Prostate gland (tissue), 2 donors: Measurements from ENCODE around the gene PFN2.

Experiments used
- CTCF ChIP-seq, 4 experiments: fragments of 200-600 bp in 2 of 4; fragments of 450-650 bp in 2 of 4; sonication (generic) in 2 of 4; IDR thresholded peaks; 1 replicate in 3 of 4; 2 replicates in 1 of 4; pipeline ENCODE4 v1.5.1; 2016 to 2019; ENCODE audit warnings: antibody characterized with exemption in 4 of 4, mild to moderate bottlenecking in 2 of 4, moderate library complexity in 2 of 4
- POLR2A ChIP-seq: fragments of 450-650 bp; IDR thresholded peaks from one replicate; pipeline ENCODE4 v1.6.1; 2016; ENCODE audit warnings: antibody characterized with exemption, mild to moderate bottlenecking

- no peak for TF ChIP-seq CTCF (IDR thresholded peaks at IDR 0.05)
- TF ChIP-seq POLR2A, result no peak
These were observed 29.9 kb upstream of the PFN2 start for GRCh38 chr3:150000641-150001040.
